Lower lobe of right lung (tissue), 2 donors: ENCODE data around the gene GCNT1. TPM values are rescaled to one million over a fixed set of nuclear protein-coding genes. Genes with fewer than 3 reads are reported as not detected.
"Not testable (repeated sequence)": the region's sequence is repeated elsewhere in the genome, so short reads cannot be mapped to it uniquely, and the experiment has no call there.

Experiments
- ATAC-seq, 2 donors: fragments of 200-7000 bp; cut with Tn5 transposase; one replicate each; pipeline ENCODE4 v1.9.1; 2020 to 2022; ENCODE audit warnings: mild to moderate bottlenecking in 2 of 2, moderate library complexity in 2 of 2
- DNase-seq: peaks from one replicate; pipeline ENCODE4 v3.0.0-alpha.2; 2020
- H3K27ac ChIP-seq: fragments of 200-600 bp; one replicate; pipeline ENCODE4 v1.8.0; 2022
- H3K27me3 ChIP-seq: fragments of 200-600 bp; one replicate; pipeline ENCODE4 v1.8.0; 2022; ENCODE audit warnings: low read depth
- H3K36me3 ChIP-seq: fragments of 200-600 bp; one replicate; pipeline ENCODE4 v1.8.0; 2022; ENCODE audit warnings: mild to moderate bottlenecking
- H3K4me1 ChIP-seq: fragments of 200-600 bp; one replicate; pipeline ENCODE4 v1.8.0; 2022
- H3K4me3 ChIP-seq: fragments of 200-600 bp; one replicate; pipeline ENCODE4 v1.8.0; 2022; ENCODE audit warnings: mild to moderate bottlenecking
- H3K9me3 ChIP-seq: fragments of 200-600 bp; one replicate; pipeline ENCODE4 v1.8.0; 2022
- CTCF ChIP-seq: fragments of 200-600 bp; IDR thresholded peaks from one replicate; pipeline ENCODE4 v1.8.0; 2022; ENCODE audit warnings: antibody characterized with exemption, mild to moderate bottlenecking
- intact Hi-C: fragments of 100-400 bp; cut with DNase I; formaldehyde crosslinking; loops from one replicate; pipeline ENCODE4 v1.11.0; 2022
- total RNA-seq: library from RNA; stranded (reverse); fragmentation: NEBNext Ultra II Directional; extraction: Animal tissue kit (Norgen Biotek cat#: 25700); gene quantifications from one replicate; pipeline ENCODE4 v1.2.1, GENCODE V29; 2021
- donor health status: DM: no; HTN: yes; CAD: no; lungs with severe emphysema.

GCNT1 gene
- total RNA-seq, 1 donor from 2014 or later = 14.4 TPM

DNA sequence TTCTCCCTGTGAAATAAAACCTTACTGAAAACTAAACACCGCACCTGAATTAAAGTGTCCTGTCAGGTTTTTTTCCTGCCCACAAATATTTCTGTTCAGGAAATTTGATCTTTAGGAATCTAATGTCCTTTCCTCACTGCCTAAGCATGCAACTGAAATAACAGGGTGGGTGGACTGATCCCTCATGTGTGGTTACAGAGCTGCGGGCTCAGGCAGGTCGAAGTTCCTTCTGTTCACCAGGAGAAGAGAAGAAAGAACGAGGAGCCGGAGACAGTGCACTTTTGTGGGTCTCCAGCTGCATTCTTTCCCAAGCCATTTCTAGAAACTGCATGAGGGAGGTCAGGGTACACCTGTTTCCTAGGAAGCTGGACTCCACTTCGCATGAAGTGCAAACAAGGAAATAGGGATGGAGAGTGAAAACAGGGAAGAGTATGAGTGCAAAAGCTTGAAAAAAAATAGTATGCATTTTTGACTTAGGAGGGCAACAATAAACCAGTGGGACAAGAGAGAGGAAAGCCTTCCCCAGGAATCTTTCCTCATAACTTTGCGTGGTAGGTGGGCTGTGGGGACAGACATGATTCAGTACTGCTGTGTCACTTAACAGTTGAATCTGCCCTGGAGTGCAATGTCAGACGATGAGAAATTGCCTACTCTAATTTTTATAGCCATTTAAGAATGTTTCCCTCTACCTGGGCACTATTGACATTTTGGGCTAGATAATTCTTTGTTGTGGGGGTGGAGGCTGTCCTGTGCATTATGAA lies 60.3 kb downstream of the GCNT1 start:
- intact Hi-C loops = loop anchor here (10.0 kb wide), 1 partner anchor 56 kb away; no protein-coding TSS in a partner anchor
- no peak for TF ChIP-seq CTCF
- H3K4me3 ChIP-seq = no peak overlapping the region
- no peaks in the 10 kb centered on the region for H3K36me3 ChIP-seq
- H3K4me1 ChIP-seq = no peaks in the 10 kb centered on the region
- no peak for ATAC-seq
- no peak overlapping the region for H3K27ac ChIP-seq
- H3K27me3 ChIP-seq = no peaks in the 10 kb centered on the region
- no peaks in the 10 kb centered on the region for H3K9me3 ChIP-seq
- DNase-seq = no peak

DNA sequence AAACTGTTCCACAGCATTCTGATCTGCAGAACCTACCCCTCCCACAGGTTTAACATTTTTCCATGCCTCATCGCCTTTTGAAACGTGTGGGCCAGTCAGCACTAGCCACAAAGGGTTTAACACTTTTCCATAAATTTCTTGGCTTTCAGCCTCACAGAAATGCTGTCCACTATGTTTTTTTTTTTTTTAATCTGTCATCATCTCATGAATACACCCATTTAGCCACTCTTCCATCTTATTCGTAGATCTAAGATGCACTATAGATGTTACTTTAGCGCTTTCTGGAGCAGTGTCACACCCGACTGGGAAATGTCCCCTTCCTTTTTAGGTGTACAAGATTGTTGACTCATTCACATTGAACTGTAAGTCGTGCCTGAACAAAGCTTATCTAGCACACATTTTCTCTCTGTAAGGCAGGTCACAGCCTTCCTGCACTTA lies 62.3 kb downstream of the GCNT1 start:
- no peaks in the 10 kb centered on the region for H3K27me3 ChIP-seq
- no peaks in the 10 kb centered on the region for H3K36me3 ChIP-seq
- no peak for TF ChIP-seq CTCF
- H3K4me1 ChIP-seq = no peaks in the 10 kb centered on the region
- no peak for ATAC-seq
- intact Hi-C loops = no loop called here
- H3K4me3 ChIP-seq = no peak overlapping the region
- no peak for DNase-seq
- no peaks in the 10 kb centered on the region for H3K9me3 ChIP-seq
- no peak overlapping the region for H3K27ac ChIP-seq

GRCh38 chr9:76521906-76522305 lies 62.9 kb downstream of the GCNT1 start:
- no peak overlapping the region for H3K27ac ChIP-seq
- intact Hi-C loops = no loop called here
- H3K4me3 ChIP-seq = no peak overlapping the region
- H3K36me3 ChIP-seq = no peaks in the 10 kb centered on the region
- ATAC-seq = no peak
- TF ChIP-seq CTCF = no peak
- DNase-seq = no peak
- H3K4me1 ChIP-seq = no peaks in the 10 kb centered on the region
- H3K27me3 ChIP-seq = no peaks in the 10 kb centered on the region
- no peaks in the 10 kb centered on the region for H3K9me3 ChIP-seq

GRCh38 chr9:76523617-76524200 lies 64.7 kb downstream of the GCNT1 start:
- H3K27ac ChIP-seq, intact Hi-C loops, ATAC-seq: not testable (repeated sequence)

DNA sequence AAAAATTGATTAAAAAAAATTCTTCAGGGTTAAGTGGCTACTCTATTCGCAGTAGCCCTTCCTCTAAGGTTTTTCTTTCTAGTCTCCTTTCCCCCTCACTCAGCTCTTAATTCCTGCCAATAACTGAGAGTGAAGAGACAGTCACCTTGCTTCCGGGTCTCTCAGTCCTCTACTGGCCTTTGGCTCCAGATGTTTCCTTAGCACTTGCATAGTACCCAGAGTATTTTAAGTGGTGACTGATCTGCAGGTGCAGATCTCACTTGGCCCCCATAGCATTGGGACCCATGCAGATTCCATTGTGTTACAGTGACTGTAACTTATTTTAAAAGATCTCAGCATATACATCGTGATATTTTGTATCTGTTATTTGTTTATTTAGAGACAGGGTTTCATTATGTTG lies 66.2 kb downstream of the GCNT1 start:
- ATAC-seq (no peak), DNase-seq (no peak)
- intact Hi-C loops = no loop called here
- no peak for TF ChIP-seq CTCF
- no peak overlapping the region for H3K27ac ChIP-seq
- no peaks in the 10 kb centered on the region for H3K9me3 ChIP-seq
- no peak overlapping the region for H3K4me3 ChIP-seq
- no peaks in the 10 kb centered on the region for H3K4me1 ChIP-seq
- no peaks in the 10 kb centered on the region for H3K27me3 ChIP-seq
- no peaks in the 10 kb centered on the region for H3K36me3 ChIP-seq

More at GRCh38 chr9:76523617-76524200, 64.7 kb downstream of the GCNT1 start:
- H3K36me3 ChIP-seq, H3K27me3 ChIP-seq, H3K4me3 ChIP-seq, DNase-seq, H3K9me3 ChIP-seq, H3K4me1 ChIP-seq: not testable (repeated sequence)

- Histone ChIP-seq H3K27ac (no peak overlapping the region), H3K9me3 (no peaks in the 10 kb centered on the region), H3K36me3 (no peaks in the 10 kb centered on the region), H3K27me3 (no peaks in the 10 kb centered on the region), H3K4me3 (no peak overlapping the region), H3K4me1 (no peaks in the 10 kb centered on the region)
- TF ChIP-seq CTCF = no peak
- ATAC-seq = no peak
- no peak for DNase-seq
- intact Hi-C loops = no loop called here
These were observed 67.0 kb downstream of the GCNT1 start for GRCh38 chr9:76526026-76526425.
